CD8-positive, alpha-beta memory T cell (primary cell): ENCODE results near the gene PCDHGB5. TPM values are rescaled to one million over a fixed set of nuclear protein-coding genes. Genes with fewer than 3 reads are reported as not detected.
"Not testable (repeated sequence)": the region's sequence is repeated elsewhere in the genome, so short reads cannot be mapped to it uniquely, and the experiment has no call there.

Source experiments
- CTCF ChIA-PET: fragments of 350-600 bp; sonication (Branson Sonifier 250); formaldehyde crosslinking; loops from one replicate; lab custom pipeline; 2021; ENCODE audit warnings: antibody characterized with exemption; lab: Charles Lee
- POLR2A ChIA-PET: fragments of 350-600 bp; sonication (Branson Sonifier 250); formaldehyde crosslinking; loops from one replicate; lab custom pipeline; 2021; ENCODE audit warnings: antibody characterized with exemption; lab: Charles Lee
- DNase-seq, 5 donors: peaks; one replicate each; pipeline versions ENCODE4 v3.0.0 to v3.0.0-alpha.2; 2020 to 2022; ENCODE audit warnings: mixed read lengths in 1 of 5
- H3K27ac ChIP-seq: one replicate; pipeline ENCODE4 v1.7.0; 2013; ENCODE audit warnings: low read depth, mild to moderate bottlenecking, low read length, moderate library complexity
- H3K27me3 ChIP-seq: 2 replicates; pipeline ENCODE4 v1.7.0; 2013; ENCODE audit warnings: low read length, mild to moderate bottlenecking; ENCODE audit not compliant: insufficient read depth, poor library complexity, severe bottlenecking
- H3K36me3 ChIP-seq: 2 replicates; pipeline ENCODE4 v1.7.0; 2013; ENCODE audit warnings: mild to moderate bottlenecking, low read length, moderate library complexity; ENCODE audit not compliant: insufficient read depth
- H3K4me1 ChIP-seq: 2 replicates; pipeline ENCODE4 v1.7.0; 2013; ENCODE audit warnings: mild to moderate bottlenecking, low read length, moderate library complexity; ENCODE audit not compliant: insufficient read depth
- H3K4me3 ChIP-seq: 2 replicates; pipeline ENCODE4 v1.7.0; 2013; ENCODE audit warnings: mild to moderate bottlenecking, low read length
- H3K9me3 ChIP-seq: 2 replicates; pipeline ENCODE4 v1.7.0; 2013; ENCODE audit warnings: mild to moderate bottlenecking, low read length
- H3K27ac Mint-ChIP-seq, 8 donors: one replicate each; pipeline ENCODE4 v1.8.0; 2020 to 2021; ENCODE audit warnings: mixed read lengths in 8 of 8, mild to moderate bottlenecking in 6 of 8, inconsistent platforms in 3 of 8, moderate library complexity in 3 of 8
- H3K27me3 Mint-ChIP-seq, 2 donors: one replicate each; pipeline ENCODE4 v1.8.0; 2020 to 2021; ENCODE audit warnings: mixed read lengths in 2 of 2, mild to moderate bottlenecking in 1 of 2, moderate library complexity in 1 of 2
- H3K36me3 Mint-ChIP-seq, 3 donors: one replicate each; pipeline ENCODE4 v1.8.0; 2020 to 2021; ENCODE audit warnings: mixed read lengths in 3 of 3, inconsistent platforms in 1 of 3, mild to moderate bottlenecking in 1 of 3
- H3K4me1 Mint-ChIP-seq, 3 donors: one replicate each; pipeline ENCODE4 v1.8.0; 2020 to 2021; ENCODE audit warnings: mixed read lengths in 3 of 3, inconsistent platforms in 1 of 3, mild to moderate bottlenecking in 1 of 3
- H3K4me3 Mint-ChIP-seq, 7 donors: one replicate each; pipeline ENCODE4 v1.8.0; 2020 to 2021; ENCODE audit warnings: mixed read lengths in 7 of 7, mild to moderate bottlenecking in 6 of 7, moderate library complexity in 4 of 7, inconsistent platforms in 2 of 7
- H3K9me3 Mint-ChIP-seq, 5 donors: one replicate each; pipeline ENCODE4 v1.8.0; 2020 to 2022; ENCODE audit warnings: mixed read lengths in 5 of 5, mild to moderate bottlenecking in 3 of 5, moderate library complexity in 2 of 5, inconsistent platforms in 1 of 5
- polyA plus RNA-seq: library from polyadenylated mRNA; unstranded; fragments of 300-500 nt; fragmentation: Illumina TruSeq; gene quantifications from one replicate; pipeline ENCODE4 v1.2.3, GENCODE V29; 2021
- total RNA-seq, 2 experiments: library from RNA; stranded (reverse); gene quantifications; one replicate each; pipeline ENCODE4 v1.2.3, GENCODE V29; 2021

Gene PCDHGB5
- under 1 TPM; 0.22 to 0.27 TPM for total RNA-seq
- polyA plus RNA-seq, result 0.14 TPM

DNA sequence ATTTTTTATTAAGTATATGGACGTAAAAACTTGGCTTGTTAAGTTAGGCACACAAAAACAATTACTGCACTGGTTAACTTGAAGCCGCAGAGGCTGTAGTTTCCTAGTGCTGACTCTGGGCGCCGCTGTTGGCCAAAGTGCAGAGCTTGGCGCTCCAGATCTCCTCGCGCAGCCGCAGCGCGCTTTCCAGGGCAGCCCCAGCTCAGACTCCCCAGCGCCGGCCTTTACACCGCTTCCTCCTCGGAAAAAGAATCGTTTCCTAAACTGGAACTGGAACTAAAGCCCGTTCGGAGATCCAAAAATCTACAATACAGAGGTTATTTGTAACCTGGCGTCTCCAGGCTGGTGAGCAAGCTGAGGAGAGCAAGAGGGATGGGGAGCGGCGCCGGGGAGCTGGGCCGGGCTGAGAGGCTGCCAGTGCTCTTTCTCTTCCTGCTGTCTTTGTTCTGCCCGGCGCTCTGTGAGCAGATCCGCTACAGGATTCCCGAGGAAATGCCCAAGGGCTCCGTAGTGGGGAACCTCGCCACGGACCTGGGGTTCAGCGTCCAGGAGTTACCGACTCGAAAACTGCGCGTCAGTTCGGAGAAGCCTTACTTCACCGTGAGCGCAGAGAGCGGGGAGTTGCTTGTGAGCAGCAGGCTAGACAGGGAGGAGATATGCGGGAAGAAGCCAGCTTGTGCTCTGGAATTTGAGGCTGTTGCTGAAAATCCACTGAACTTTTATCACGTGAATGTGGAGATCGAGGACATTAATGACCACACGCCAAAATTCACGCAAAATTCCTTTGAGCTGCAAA, at the start of gene PCDHGB5:
PCDHGB5 (plus strand) TSS at position 192 of the 796 bp plus-strand sequence; CDS start at position 373, 181 bp downstream.
- H3K4me3 Mint-ChIP-seq, result peak within 1 kb of the TSS in 4 of 7 donors; percentile 5 to 54 (median 40)

DNA sequence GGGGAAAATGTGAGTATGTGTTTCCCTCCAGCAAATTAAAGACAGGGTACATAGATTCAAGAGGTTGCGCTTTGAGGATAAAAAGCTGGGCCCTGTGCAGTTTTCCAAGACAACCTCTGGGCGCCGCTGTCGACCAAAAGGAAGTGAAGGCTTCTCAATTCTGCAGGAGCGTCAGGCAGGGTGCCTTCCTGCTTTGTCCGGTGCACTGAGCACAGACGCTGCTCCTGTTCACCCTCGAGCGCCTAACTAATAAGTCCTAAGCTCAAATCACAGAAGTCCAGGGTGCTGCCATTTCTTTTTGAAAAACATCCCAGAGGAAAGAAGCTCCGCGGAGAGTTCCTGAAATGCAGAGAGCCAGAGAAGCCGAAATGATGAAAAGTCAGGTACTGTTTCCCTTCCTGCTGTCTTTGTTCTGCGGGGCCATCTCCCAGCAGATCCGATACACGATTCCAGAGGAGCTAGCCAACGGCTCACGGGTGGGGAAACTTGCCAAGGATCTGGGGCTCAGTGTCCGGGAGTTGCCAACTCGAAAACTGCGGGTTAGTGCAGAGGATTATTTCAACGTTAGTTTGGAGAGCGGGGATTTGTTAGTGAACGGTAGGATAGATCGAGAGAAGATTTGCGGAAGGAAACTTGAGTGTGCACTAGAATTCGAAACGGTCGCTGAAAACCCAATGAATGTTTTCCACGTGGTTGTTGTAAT, 47.7 kb upstream of the PCDHGB5 start, which contains the start of gene PCDHGB1:
PCDHGB1 (plus strand) TSS at position 183 of the 703 bp plus-strand sequence; CDS start at position 345, 162 bp downstream.
- Mint-ChIP-seq H3K36me3 (peaks cover 2 to 11% (median 5%) of the 10 kb centered on the region in 3 donors), H3K4me3 (peak within 1 kb of the TSS in 6 of 7 donors; percentile 40 to 67 (median 50)), H3K27me3 (peaks cover 48 to 76% of the 10 kb centered on the region in 2 donors), H3K9me3 (peaks cover 4 to 53% (median 30%) of the 10 kb centered on the region in 5 donors), H3K27ac (peak within 1 kb of the TSS in 1 of 8 donors; percentile 24), H3K4me1 (no peaks in the 10 kb centered on the region)
- peak in 1 of 5 donors; percentile 16 for DNase-seq
- Histone ChIP-seq H3K36me3 (no peaks in the 10 kb centered on the region), H3K4me3 (no peak within 1 kb of the TSS), H3K27ac (no peak within 1 kb of the TSS), H3K9me3 (peaks cover 2% of the 10 kb centered on the region), H3K27me3 (peaks cover 24% of the 10 kb centered on the region), H3K4me1 (no peaks in the 10 kb centered on the region)
- CTCF ChIA-PET, result interaction anchor here (0.9 to 1.5 kb wide), 2 partner anchors 30 to 214 kb away, joined by 3 to 6 read pairs; partner anchors contain the start of gene TAF7
- POLR2A ChIA-PET, result no interaction called here

More for the DNA sequence above, at the start of gene PCDHGB5:
- CTCF ChIA-PET, result interaction anchor here (0.8 to 1.8 kb wide), 3 partner anchors 15 to 166 kb away, joined by 3 to 7 read pairs (median 3); partner anchors contain the start of genes PCDHGA10 and PCDHGB3
- H3K4me3 ChIP-seq, POLR2A ChIA-PET, H3K36me3 ChIP-seq, H3K27ac ChIP-seq, H3K4me1 ChIP-seq, H3K4me1 Mint-ChIP-seq, H3K9me3 ChIP-seq, H3K27ac Mint-ChIP-seq, DNase-seq: not testable (repeated sequence)
- H3K36me3 Mint-ChIP-seq, result peaks cover 0 to 13% (median 3%) of the 10 kb centered on the region in 3 donors
- H3K9me3 Mint-ChIP-seq, result peaks cover 18 to 57% (median 52%) of the 10 kb centered on the region in 5 donors
- peaks cover 55 to 56% of the 10 kb centered on the region in 2 donors for H3K27me3 Mint-ChIP-seq
- H3K27me3 ChIP-seq, result peaks cover 24% of the 10 kb centered on the region

- no peak overlapping the region for H3K27ac Mint-ChIP-seq
- peaks cover 56 to 80% of the 10 kb centered on the region in 2 donors for H3K27me3 Mint-ChIP-seq
- H3K9me3 Mint-ChIP-seq, result peaks cover 0 to 57% (median 29%) of the 10 kb centered on the region in 5 donors
- Histone ChIP-seq H3K36me3 (no peaks in the 10 kb centered on the region), H3K27ac (no peak overlapping the region), H3K27me3 (peaks cover 24% of the 10 kb centered on the region), H3K4me3 (no peak overlapping the region), H3K4me1 (no peaks in the 10 kb centered on the region), H3K9me3 (no peaks in the 10 kb centered on the region)
- no peak for DNase-seq
- peaks cover 2 to 11% (median 3%) of the 10 kb centered on the region in 3 donors for H3K36me3 Mint-ChIP-seq
- ChIA-PET CTCF (no interaction called here), POLR2A (no interaction called here)
- no peak overlapping the region for H3K4me3 Mint-ChIP-seq
- H3K4me1 Mint-ChIP-seq, result no peaks in the 10 kb centered on the region
Measured at GRCh38 chr5:141351591-141351990, 46.2 kb upstream of the PCDHGB5 start.

DNA sequence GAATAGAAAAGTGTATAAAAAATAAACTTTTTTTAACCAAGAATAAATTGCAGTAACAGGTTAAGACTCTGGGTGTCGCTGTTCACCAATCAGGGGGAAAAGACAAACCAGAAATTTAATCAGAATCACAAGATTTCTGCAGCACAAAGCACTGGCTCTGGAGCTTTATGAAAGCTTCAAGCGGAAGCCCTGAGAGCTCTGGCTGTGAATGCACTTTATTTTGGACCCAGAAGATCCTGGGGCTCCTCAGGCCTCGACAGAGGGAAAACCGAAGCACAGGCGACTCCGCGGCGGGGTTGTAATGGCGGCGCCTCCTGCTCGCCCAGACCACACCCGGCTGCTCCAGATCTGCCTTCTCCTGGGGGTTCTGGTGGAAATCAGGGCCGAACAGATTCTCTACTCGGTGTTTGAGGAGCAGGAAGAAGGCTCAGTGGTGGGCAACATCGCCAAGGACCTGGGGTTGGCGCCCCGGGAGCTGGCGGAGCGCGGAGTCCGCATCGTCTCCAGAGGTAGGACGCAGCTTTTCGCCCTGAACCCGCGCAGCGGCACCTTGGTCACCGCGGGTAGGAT, 42.8 kb upstream of the PCDHGB5 start, which contains the start of gene PCDHGA4:
PCDHGA4 (plus strand) TSS at position 122 of the 570 bp plus-strand sequence; CDS start at position 209, 87 bp downstream.
- no peaks in the 10 kb centered on the region for H3K36me3 ChIP-seq
- H3K9me3 ChIP-seq, result no peaks in the 10 kb centered on the region
- peaks cover 0 to 55% (median 33%) of the 10 kb centered on the region in 5 donors for H3K9me3 Mint-ChIP-seq
- H3K4me1 Mint-ChIP-seq, result peaks cover 0 to 2% (median 2%) of the 10 kb centered on the region in 3 donors
- CTCF ChIA-PET, result interaction anchor here (1.0 to 1.6 kb wide), 2 partner anchors 9 to 20 kb away, joined by 3 to 4 read pairs; partner anchors contain the start of gene PCDHGA5
- no peak within 1 kb of the TSS for H3K27ac Mint-ChIP-seq
- POLR2A ChIA-PET, result no interaction called here
- peaks cover 56 to 76% of the 10 kb centered on the region in 2 donors for H3K27me3 Mint-ChIP-seq
- H3K27ac ChIP-seq, result no peak within 1 kb of the TSS
- peaks cover 2 to 16% (median 5%) of the 10 kb centered on the region in 3 donors for H3K36me3 Mint-ChIP-seq
- peaks cover 24% of the 10 kb centered on the region for H3K27me3 ChIP-seq
- H3K4me1 ChIP-seq, result no peaks in the 10 kb centered on the region
- H3K4me3 Mint-ChIP-seq, result peak within 1 kb of the TSS in 4 of 7 donors; percentile 6 to 45 (median 42)
- DNase-seq, result no peak
- no peak within 1 kb of the TSS for H3K4me3 ChIP-seq

- Histone ChIP-seq H3K9me3 (no peaks in the 10 kb centered on the region), H3K36me3 (no peaks in the 10 kb centered on the region), H3K4me3 (no peak overlapping the region), H3K4me1 (no peaks in the 10 kb centered on the region), H3K27ac (no peak overlapping the region), H3K27me3 (peaks cover 23% of the 10 kb centered on the region)
- Mint-ChIP-seq H3K9me3 (peaks cover 0 to 55% (median 29%) of the 10 kb centered on the region in 5 donors), H3K27me3 (peaks cover 56 to 76% of the 10 kb centered on the region in 2 donors), H3K4me1 (peaks cover 0 to 8% (median 2%) of the 10 kb centered on the region in 3 donors), H3K4me3 (no peak overlapping the region), H3K27ac (no peak overlapping the region), H3K36me3 (peaks cover 3 to 16% (median 4%) of the 10 kb centered on the region in 3 donors)
- CTCF ChIA-PET, result interaction anchor here (1.6 kb wide), 1 partner anchor 19 kb away, joined by 4 read pairs; no protein-coding TSS in a partner anchor
- DNase-seq, result no peak
- POLR2A ChIA-PET, result no interaction called here
Measured at GRCh38 chr5:141355641-141356040, 42.1 kb upstream of the PCDHGB5 start.

GRCh38 chr5:141356133-141356532, 41.6 kb upstream of the PCDHGB5 start:
- Mint-ChIP-seq H3K9me3 (peaks cover 0 to 55% (median 34%) of the 10 kb centered on the region in 5 donors), H3K4me3 (peak overlapping the region in 3 of 7 donors; percentile 2 to 30 (median 4)), H3K36me3 (peaks cover 4 to 19% (median 6%) of the 10 kb centered on the region in 3 donors), H3K4me1 (peaks cover 0 to 10% (median 2%) of the 10 kb centered on the region in 3 donors), H3K27ac (no peak overlapping the region), H3K27me3 (peaks cover 53 to 76% of the 10 kb centered on the region in 2 donors)
- Histone ChIP-seq H3K4me3 (no peak overlapping the region), H3K9me3 (no peaks in the 10 kb centered on the region), H3K27ac (no peak overlapping the region), H3K4me1 (no peaks in the 10 kb centered on the region), H3K27me3 (peaks cover 18% of the 10 kb centered on the region), H3K36me3 (no peaks in the 10 kb centered on the region)
- POLR2A ChIA-PET, result no interaction called here
- DNase-seq, result no peak
- CTCF ChIA-PET, result interaction anchor here (1.6 kb wide), 1 partner anchor 19 kb away, joined by 4 read pairs; no protein-coding TSS in a partner anchor

GRCh38 chr5:141356950-141357349, 40.8 kb upstream of the PCDHGB5 start:
- H3K36me3 ChIP-seq, result no peaks in the 10 kb centered on the region
- ChIA-PET POLR2A (no interaction called here), CTCF (no interaction called here)
- Mint-ChIP-seq H3K4me1 (peaks cover 0 to 10% (median 2%) of the 10 kb centered on the region in 3 donors), H3K36me3 (peaks cover 4 to 22% (median 6%) of the 10 kb centered on the region in 3 donors), H3K27ac (no peak overlapping the region), H3K27me3 (peaks cover 55 to 76% of the 10 kb centered on the region in 2 donors), H3K9me3 (peaks cover under 1 to 54% (median 36%) of the 10 kb centered on the region in 5 donors), H3K4me3 (no peak overlapping the region)
- H3K4me1 ChIP-seq, result no peaks in the 10 kb centered on the region
- DNase-seq, result no peak
- no peak overlapping the region for H3K4me3 ChIP-seq
- no peak overlapping the region for H3K27ac ChIP-seq
- peaks cover 15% of the 10 kb centered on the region for H3K27me3 ChIP-seq
- H3K9me3 ChIP-seq, result no peaks in the 10 kb centered on the region
